Activated naive CD8-positive, alpha-beta T cell treated with anti-CD3 and anti-CD28 coated beads, Interleukin-2, amount 50 U/mL, for 24 hours (primary cell): Measurements from ENCODE around the gene SGK1.
"Not testable (repeated sequence)": the region's sequence is repeated elsewhere in the genome, so short reads cannot be mapped to it uniquely, and the experiment has no call there.

Experiments
- ATAC-seq: fragments of 150-1000 bp; cut with Tn5 transposase; one replicate; pipeline ENCODE4 v1.10.0; 2021
- DNase-seq: peaks from one replicate; pipeline ENCODE4 v3.0.0; 2021
- H3K27ac Mint-ChIP-seq: one replicate; pipeline ENCODE4 v1.8.0; 2021; ENCODE audit warnings: mild to moderate bottlenecking, mixed read lengths
- H3K27me3 Mint-ChIP-seq: one replicate; pipeline ENCODE4 v1.8.0; 2021; ENCODE audit warnings: mixed read lengths
- H3K36me3 Mint-ChIP-seq: one replicate; pipeline ENCODE4 v1.8.0; 2021; ENCODE audit warnings: low read depth, mixed read lengths
- H3K4me1 Mint-ChIP-seq: one replicate; pipeline ENCODE4 v1.8.0; 2021; ENCODE audit warnings: mixed read lengths
- H3K4me3 Mint-ChIP-seq: one replicate; pipeline ENCODE4 v1.8.0; 2021; ENCODE audit warnings: mild to moderate bottlenecking, moderate library complexity, mixed read lengths
- H3K9me3 Mint-ChIP-seq: one replicate; pipeline ENCODE4 v1.8.0; 2021; ENCODE audit warnings: mixed read lengths

The SGK1 gene

DNA sequence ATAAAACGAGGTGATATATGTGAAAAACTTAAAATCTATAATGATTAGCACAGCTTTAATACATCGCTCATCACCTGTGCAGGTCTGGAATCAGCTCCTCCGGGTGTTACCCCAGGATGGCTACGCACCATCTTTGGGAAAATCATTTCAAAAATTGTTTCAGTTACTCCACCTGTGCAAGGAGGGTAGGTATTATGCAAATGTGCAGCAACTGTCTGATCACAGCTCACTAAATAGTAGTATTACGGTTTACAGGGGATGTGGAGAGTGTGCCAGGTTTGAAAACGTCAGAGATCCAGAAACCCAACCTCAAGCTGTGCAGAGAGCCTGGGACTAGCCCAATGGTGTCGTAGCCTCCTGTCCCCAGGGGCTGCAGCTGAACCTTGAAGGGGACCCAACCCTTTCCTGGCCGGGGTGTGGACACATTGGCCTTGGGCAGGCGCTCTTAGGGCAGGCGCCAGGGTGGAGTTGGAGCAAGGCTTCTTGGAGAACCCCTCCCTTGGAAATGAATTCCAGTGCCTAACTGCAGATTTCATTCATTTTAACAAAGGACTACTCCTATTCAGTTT is 24.2 kb upstream of the SGK1 start:
- no peaks in the 10 kb centered on the region for H3K36me3 Mint-ChIP-seq
- no peak overlapping the region for H3K4me3 Mint-ChIP-seq
- no peak overlapping the region for H3K27ac Mint-ChIP-seq
- H3K4me1 Mint-ChIP-seq: peaks cover 6% of the 10 kb centered on the region
- ATAC-seq (no peak), DNase-seq (no peak)
- H3K9me3 Mint-ChIP-seq: no peaks in the 10 kb centered on the region
- no peaks in the 10 kb centered on the region for H3K27me3 Mint-ChIP-seq

- ATAC-seq (no peak), DNase-seq (no peak)
- H3K9me3 Mint-ChIP-seq: no peaks in the 10 kb centered on the region
- H3K4me1 Mint-ChIP-seq: peaks cover 6% of the 10 kb centered on the region
- no peaks in the 10 kb centered on the region for H3K36me3 Mint-ChIP-seq
- no peak overlapping the region for H3K4me3 Mint-ChIP-seq
- no peaks in the 10 kb centered on the region for H3K27me3 Mint-ChIP-seq
- H3K27ac Mint-ChIP-seq: no peak overlapping the region
Measured at GRCh38 chr6:134340179-134340975, 22.5 kb upstream of the SGK1 start.

GRCh38 chr6:134339216-134339615 is 21.3 kb upstream of the SGK1 start:
- H3K27ac Mint-ChIP-seq: no peak overlapping the region
- H3K36me3 Mint-ChIP-seq: no peaks in the 10 kb centered on the region
- no peak for ATAC-seq
- H3K27me3 Mint-ChIP-seq: no peaks in the 10 kb centered on the region
- no peak for DNase-seq
- H3K4me1 Mint-ChIP-seq: peaks cover 6% of the 10 kb centered on the region
- no peak overlapping the region for H3K4me3 Mint-ChIP-seq
- H3K9me3 Mint-ChIP-seq: no peaks in the 10 kb centered on the region

- Mint-ChIP-seq H3K36me3 (no peaks in the 10 kb centered on the region), H3K4me1 (peaks cover 2% of the 10 kb centered on the region), H3K27me3 (no peaks in the 10 kb centered on the region), H3K27ac (no peak overlapping the region), H3K4me3 (no peak overlapping the region), H3K9me3 (peaks cover 2% of the 10 kb centered on the region)
- ATAC-seq (no peak), DNase-seq (no peak)
Measured at GRCh38 chr6:134331256-134331655, 13.3 kb upstream of the SGK1 start.

GRCh38 chr6:134330555-134330954 is 12.6 kb upstream of the SGK1 start:
- H3K36me3 Mint-ChIP-seq: no peaks in the 10 kb centered on the region
- no peak for DNase-seq
- no peak overlapping the region for H3K27ac Mint-ChIP-seq
- ATAC-seq: no peak
- no peak overlapping the region for H3K4me3 Mint-ChIP-seq
- peaks cover 5% of the 10 kb centered on the region for H3K9me3 Mint-ChIP-seq
- H3K4me1 Mint-ChIP-seq: peaks cover 2% of the 10 kb centered on the region
- H3K27me3 Mint-ChIP-seq: no peaks in the 10 kb centered on the region

- peaks cover 3% of the 10 kb centered on the region for H3K4me1 Mint-ChIP-seq
- DNase-seq: no peak
- H3K36me3 Mint-ChIP-seq: no peaks in the 10 kb centered on the region
- no peak overlapping the region for H3K27ac Mint-ChIP-seq
- H3K4me3 Mint-ChIP-seq: no peak overlapping the region
- peaks cover 7% of the 10 kb centered on the region for H3K9me3 Mint-ChIP-seq
- no peaks in the 10 kb centered on the region for H3K27me3 Mint-ChIP-seq
- ATAC-seq: no peak
Measured at GRCh38 chr6:134328792-134329191, 10.9 kb upstream of the SGK1 start.

- DNase-seq: no peak
- H3K36me3 Mint-ChIP-seq: no peaks in the 10 kb centered on the region
- no peaks in the 10 kb centered on the region for H3K27me3 Mint-ChIP-seq
- H3K9me3 Mint-ChIP-seq: peaks cover 7% of the 10 kb centered on the region
- H3K27ac Mint-ChIP-seq: no peak overlapping the region
- no peak overlapping the region for H3K4me3 Mint-ChIP-seq
- no peak for ATAC-seq
- H3K4me1 Mint-ChIP-seq: peaks cover 6% of the 10 kb centered on the region
Measured at GRCh38 chr6:134328138-134328537, 10.2 kb upstream of the SGK1 start.

DNA sequence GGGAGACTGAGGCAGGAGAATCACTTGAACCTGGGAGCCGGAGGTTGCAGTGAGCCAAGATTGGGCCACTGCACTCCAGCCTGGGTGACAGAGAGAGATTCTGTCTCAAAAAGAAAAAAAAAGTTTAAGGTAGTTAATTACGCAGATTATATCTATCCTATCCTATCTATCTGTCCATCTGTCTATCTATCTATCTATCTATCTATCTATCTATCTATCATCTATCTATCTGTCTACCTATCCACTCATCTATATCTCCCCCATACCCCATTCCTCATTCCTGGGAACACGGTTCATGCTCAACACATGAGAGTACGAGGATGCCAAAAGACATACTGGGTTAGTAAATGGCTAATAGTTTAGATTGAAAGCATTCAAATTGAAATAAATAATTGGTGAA is 8.3 kb upstream of the SGK1 start:
- ATAC-seq, H3K9me3 Mint-ChIP-seq, H3K36me3 Mint-ChIP-seq, H3K4me1 Mint-ChIP-seq, DNase-seq, H3K27me3 Mint-ChIP-seq, H3K4me3 Mint-ChIP-seq, H3K27ac Mint-ChIP-seq: not testable (repeated sequence)

GRCh38 chr6:134324766-134325165 is 6.9 kb upstream of the SGK1 start:
- ATAC-seq (no peak), DNase-seq (no peak)
- no peak overlapping the region for H3K4me3 Mint-ChIP-seq
- peaks cover 13% of the 10 kb centered on the region for H3K9me3 Mint-ChIP-seq
- no peak overlapping the region for H3K27ac Mint-ChIP-seq
- peaks cover 2% of the 10 kb centered on the region for H3K36me3 Mint-ChIP-seq
- no peaks in the 10 kb centered on the region for H3K27me3 Mint-ChIP-seq
- peaks cover 4% of the 10 kb centered on the region for H3K4me1 Mint-ChIP-seq

GRCh38 chr6:134324141-134324540 is 6.2 kb upstream of the SGK1 start:
- Mint-ChIP-seq H3K9me3 (peaks cover 14% of the 10 kb centered on the region), H3K27me3 (peaks cover 4% of the 10 kb centered on the region)
- no peak for DNase-seq

DNA sequence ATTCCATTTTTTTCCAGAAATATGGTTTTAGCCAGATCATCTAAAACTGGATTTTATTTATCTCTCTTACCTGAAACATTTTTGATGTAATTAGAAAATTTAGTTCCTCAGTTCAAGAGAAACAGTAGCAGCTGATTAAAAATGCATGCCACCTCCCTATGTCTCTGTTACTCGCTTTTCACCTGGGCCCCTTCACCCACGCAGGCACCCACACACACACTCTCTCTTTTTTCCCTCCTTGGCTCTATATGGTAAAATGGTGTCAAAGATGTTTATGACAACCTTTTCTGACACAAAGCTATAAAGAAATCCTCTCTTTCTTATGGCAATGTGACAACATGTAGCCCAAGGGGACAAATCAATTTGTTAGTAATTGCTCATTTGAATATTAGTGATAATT is 5.8 kb upstream of the SGK1 start:
- no peak overlapping the region for H3K27ac Mint-ChIP-seq
- DNase-seq (no peak), ATAC-seq (no peak)
- no peak overlapping the region for H3K4me3 Mint-ChIP-seq
- peaks cover 4% of the 10 kb centered on the region for H3K4me1 Mint-ChIP-seq
- peaks cover 14% of the 10 kb centered on the region for H3K9me3 Mint-ChIP-seq
- H3K27me3 Mint-ChIP-seq: peaks cover 9% of the 10 kb centered on the region
- peaks cover 2% of the 10 kb centered on the region for H3K36me3 Mint-ChIP-seq

More at GRCh38 chr6:134324141-134324540, 6.2 kb upstream of the SGK1 start:
- H3K27ac Mint-ChIP-seq: no peak overlapping the region
- peaks cover 2% of the 10 kb centered on the region for H3K36me3 Mint-ChIP-seq
- no peak for ATAC-seq
- no peak overlapping the region for H3K4me3 Mint-ChIP-seq
- peaks cover 4% of the 10 kb centered on the region for H3K4me1 Mint-ChIP-seq

- H3K4me3 Mint-ChIP-seq: no peak overlapping the region
- peaks cover 14% of the 10 kb centered on the region for H3K9me3 Mint-ChIP-seq
- peaks cover 11% of the 10 kb centered on the region for H3K27me3 Mint-ChIP-seq
- H3K27ac Mint-ChIP-seq: no peak overlapping the region
- ATAC-seq (no peak), DNase-seq (no peak)
- H3K36me3 Mint-ChIP-seq: peaks cover 2% of the 10 kb centered on the region
- H3K4me1 Mint-ChIP-seq: peaks cover 4% of the 10 kb centered on the region
Measured at GRCh38 chr6:134323294-134323693, 5.4 kb upstream of the SGK1 start.

DNA sequence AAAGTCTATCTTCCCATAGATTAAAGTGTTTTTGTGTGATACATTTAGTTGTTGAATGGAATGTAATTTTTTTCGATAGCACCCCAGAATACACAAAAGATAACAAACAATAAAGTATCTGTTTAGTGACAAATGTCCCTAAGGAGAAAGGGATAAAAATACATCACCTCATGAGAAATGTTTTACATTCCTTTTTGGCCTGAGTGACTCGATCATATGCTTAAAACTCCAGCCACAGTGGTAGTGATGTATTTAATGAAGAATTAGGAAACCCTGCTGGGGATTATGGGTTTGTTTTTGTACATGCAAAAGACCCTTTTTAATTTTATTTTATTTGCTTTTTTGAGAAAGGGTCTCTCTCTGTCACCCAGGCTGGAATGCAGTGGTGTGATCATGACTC is 4.3 kb upstream of the SGK1 start:
- Mint-ChIP-seq H3K27me3 (peaks cover 22% of the 10 kb centered on the region), H3K36me3 (peaks cover 2% of the 10 kb centered on the region), H3K27ac (no peak overlapping the region), H3K4me3 (no peak overlapping the region), H3K4me1 (peaks cover 13% of the 10 kb centered on the region), H3K9me3 (peaks cover 14% of the 10 kb centered on the region)
- ATAC-seq (no peak), DNase-seq (no peak)

DNA sequence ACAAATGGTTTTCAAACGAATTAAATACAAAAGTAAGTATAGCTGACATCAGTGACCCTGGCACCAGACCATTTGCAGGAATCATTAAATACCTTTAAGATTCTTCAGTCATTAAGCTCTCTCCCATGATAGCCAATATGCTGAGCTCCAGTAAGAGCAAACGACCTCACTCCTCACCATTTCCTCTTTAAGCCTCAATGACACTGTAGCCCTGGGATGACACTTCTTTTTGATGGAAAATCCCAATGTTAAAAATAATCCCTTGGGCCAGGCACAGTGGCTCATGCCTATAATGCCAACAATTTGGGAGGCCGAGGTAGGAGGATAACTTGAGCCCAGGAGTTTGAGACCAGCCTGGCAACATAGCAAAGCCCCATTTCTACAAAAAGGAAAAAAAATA is 3.3 kb upstream of the SGK1 start:
- Mint-ChIP-seq H3K4me1 (peaks cover 15% of the 10 kb centered on the region), H3K27me3 (peaks cover 30% of the 10 kb centered on the region), H3K27ac (no peak overlapping the region), H3K36me3 (peaks cover 2% of the 10 kb centered on the region), H3K9me3 (peaks cover 12% of the 10 kb centered on the region), H3K4me3 (no peak overlapping the region)
- no peak for ATAC-seq
- no peak for DNase-seq

DNA sequence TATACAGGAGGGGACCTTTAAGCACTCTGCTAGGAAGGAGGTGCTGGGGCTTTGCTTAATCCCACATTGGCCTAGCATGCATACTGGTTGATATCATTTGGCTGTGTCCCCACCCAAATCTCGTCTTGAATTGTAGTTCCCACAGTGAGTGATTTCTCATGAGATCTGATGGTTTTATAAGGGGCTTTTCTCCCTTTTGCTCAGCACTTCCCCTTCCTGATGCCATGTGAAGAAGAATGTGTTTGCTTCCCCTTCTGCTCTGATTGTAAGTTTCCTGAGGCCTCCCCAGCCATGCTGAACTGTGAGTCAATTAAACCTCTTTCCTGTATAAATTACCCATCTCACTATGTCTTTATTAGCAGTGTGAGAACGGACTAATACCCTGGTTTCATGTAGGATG is 1.8 kb upstream of the SGK1 start:
- H3K27ac Mint-ChIP-seq: not testable (repeated sequence)

More for the DNA sequence above, 1.8 kb upstream of the SGK1 start:
- H3K9me3 Mint-ChIP-seq, DNase-seq, H3K36me3 Mint-ChIP-seq, ATAC-seq, H3K4me3 Mint-ChIP-seq: not testable (repeated sequence)
- H3K27me3 Mint-ChIP-seq: peaks cover 30% of the 10 kb centered on the region
- peaks cover 15% of the 10 kb centered on the region for H3K4me1 Mint-ChIP-seq
